GM23338 (cell line): Measurements from ENCODE around the gene ZCCHC12. TPM values are rescaled to one million over a fixed set of nuclear protein-coding genes. Genes with fewer than 3 reads are reported as not detected.

ENCODE experiments used
- ATAC-seq: fragments of 200-7000 bp; cut with Tn5 transposase; 3 replicates; pipeline ENCODE4 v1.9.1; 2020
- DNase-seq: peaks from one replicate; pipeline ENCODE4 v3.0.0-alpha.2; 2015; ENCODE audit warnings: low spot score
- H2AFZ ChIP-seq: fragments of 200-600 bp; sonication (generic); 2 replicates; pipeline ENCODE4 v1.8.0; 2016; ENCODE audit warnings: antibody characterized with exemption, mild to moderate bottlenecking, moderate library complexity
- H3F3A ChIP-seq: fragments of 200-600 bp; sonication (generic); replicated peaks from 2 replicates; pipeline ENCODE4 v1.8.0; 2017; ENCODE audit warnings: antibody characterized with exemption, mixed run types, low read depth
- H3K27ac ChIP-seq: fragments of 200-600 bp; sonication (generic); 2 replicates; pipeline ENCODE4 v1.6.1; 2016; ENCODE audit warnings: low read depth
- H3K27me3 ChIP-seq: fragments of 200-600 bp; sonication (generic); 2 replicates; pipeline ENCODE4 v1.8.0; 2016; ENCODE audit warnings: mild to moderate bottlenecking, mixed run types, moderate library complexity; ENCODE audit not compliant: insufficient read depth
- H3K36me3 ChIP-seq: fragments of 200-600 bp; sonication (generic); 2 replicates; pipeline ENCODE4 v1.8.0; 2016; ENCODE audit warnings: mild to moderate bottlenecking; ENCODE audit not compliant: insufficient read depth
- H3K4me1 ChIP-seq: fragments of 200-600 bp; sonication (generic); 2 replicates; pipeline ENCODE4 v1.8.0; 2016; ENCODE audit warnings: mild to moderate bottlenecking, moderate library complexity; ENCODE audit not compliant: insufficient read depth
- H3K4me2 ChIP-seq: fragments of 200-600 bp; sonication (generic); 2 replicates; pipeline ENCODE4 v1.7.1; 2017; ENCODE audit warnings: mixed run types
- H3K4me3 ChIP-seq: fragments of 200-600 bp; sonication (generic); 2 replicates; pipeline ENCODE4 v1.6.1; 2016; ENCODE audit warnings: mixed run types
- H3K79me2 ChIP-seq: fragments of 200-600 bp; sonication (generic); replicated peaks from 2 replicates; pipeline ENCODE4 v1.8.0; 2017; ENCODE audit warnings: mild to moderate bottlenecking; ENCODE audit not compliant: insufficient read depth
- H3K9me2 ChIP-seq: fragments of 200-600 bp; sonication (generic); 2 replicates; pipeline ENCODE4 v1.8.0; 2017; ENCODE audit not compliant: insufficient read depth
- H4K20me1 ChIP-seq: fragments of 200-600 bp; sonication (generic); replicated peaks from 2 replicates; pipeline ENCODE4 v1.8.0; 2017; ENCODE audit warnings: mild to moderate bottlenecking; ENCODE audit not compliant: insufficient read depth
- H3K27ac Mint-ChIP-seq: 2 replicates; pipeline ENCODE4 v1.8.0; 2020; ENCODE audit warnings: inconsistent platforms, mild to moderate bottlenecking, moderate library complexity, mixed read lengths
- H3K27me3 Mint-ChIP-seq: 3 replicates; pipeline ENCODE4 v1.8.0; 2022; ENCODE audit warnings: low read depth, mild to moderate bottlenecking, moderate library complexity, mixed read lengths, inconsistent platforms; ENCODE audit not compliant: insufficient read depth, poor library complexity
- H3K36me3 Mint-ChIP-seq: 3 replicates; pipeline ENCODE4 v1.8.0; 2021; ENCODE audit warnings: low read depth, mild to moderate bottlenecking, inconsistent platforms, moderate library complexity, mixed read lengths
- H3K4me1 Mint-ChIP-seq: 3 replicates; pipeline ENCODE4 v1.8.0; 2020; ENCODE audit warnings: mild to moderate bottlenecking, inconsistent platforms, mixed read lengths
- H3K4me3 Mint-ChIP-seq: 3 replicates; pipeline ENCODE4 v1.8.0; 2021; ENCODE audit warnings: moderate library complexity, mild to moderate bottlenecking, inconsistent platforms, mixed read lengths
- H3K9me3 Mint-ChIP-seq: 3 replicates; pipeline ENCODE4 v1.8.0; 2020; ENCODE audit warnings: moderate library complexity, mild to moderate bottlenecking, inconsistent platforms, mixed read lengths
- CREB1 ChIP-seq: fragments of 250-450 bp; sonication (Bioruptor Pico); IDR thresholded peaks from 2 replicates; pipeline ENCODE4 v1.5.0; 2020; ENCODE audit warnings: low read depth, mild to moderate bottlenecking, moderate library complexity
- CTCF ChIP-seq, 2 experiments: fragments of 200-600 bp in 1 of 2; sonication (generic) in 1 of 2; conservative IDR thresholded peaks; 2 replicates each; pipeline versions ENCODE4 v1.5.1 to v1.6.1; 2016 to 2017; ENCODE audit warnings: antibody characterized with exemption in 2 of 2, low read depth in 2 of 2, mild to moderate bottlenecking in 2 of 2, moderate library complexity in 1 of 2
- EZH2 ChIP-seq: fragments of 200-600 bp; sonication (generic); IDR thresholded peaks from one replicate; pipeline ENCODE4 v1.8.0; 2017; ENCODE audit warnings: antibody characterized with exemption, mild to moderate bottlenecking, low read depth; ENCODE audit not compliant: unreplicated experiment
- EZH2phosphoT487 ChIP-seq: fragments of 200-600 bp; sonication (generic); IDR thresholded peaks from one replicate; pipeline ENCODE4 v1.8.1; 2018; ENCODE audit warnings: antibody characterized with exemption; ENCODE audit not compliant: unreplicated experiment
- JUNB ChIP-seq: IDR thresholded peaks from one replicate; pipeline ENCODE4 v1.6.1; 2016; ENCODE audit warnings: antibody characterized with exemption; ENCODE audit not compliant: unreplicated experiment
- NANOG ChIP-seq: IDR thresholded peaks from 2 replicates; pipeline ENCODE4 v1.6.1; 2016; ENCODE audit warnings: antibody characterized with exemption, borderline replicate concordance
- POLR2AphosphoS5 ChIP-seq: IDR thresholded peaks from 2 replicates; pipeline ENCODE4 v1.6.1; 2016; ENCODE audit warnings: antibody characterized with exemption, low read depth
- REST ChIP-seq: IDR thresholded peaks from one replicate; pipeline ENCODE4 v1.6.1; 2018; ENCODE audit warnings: antibody characterized with exemption; ENCODE audit not compliant: unreplicated experiment
- STAT1 ChIP-seq: IDR thresholded peaks from one replicate; pipeline ENCODE4 v1.6.1; 2016; ENCODE audit warnings: antibody characterized with exemption; ENCODE audit not compliant: unreplicated experiment
- ZNF114 ChIP-seq: fragments of 250-450 bp; sonication (Bioruptor Pico); IDR thresholded peaks from 2 replicates; pipeline ENCODE4 v1.5.0; 2020; ENCODE audit warnings: mild to moderate bottlenecking, moderate library complexity
- ZNF331 ChIP-seq: fragments of 250-450 bp; sonication (Bioruptor Pico); IDR thresholded peaks from 2 replicates; pipeline ENCODE4 v1.5.0; 2020; ENCODE audit warnings: low read depth, mild to moderate bottlenecking, moderate library complexity
- ZNF462 ChIP-seq: fragments of 250-450 bp; sonication (Bioruptor Pico); IDR thresholded peaks from 2 replicates; pipeline ENCODE4 v1.5.0; 2020; ENCODE audit warnings: mild to moderate bottlenecking, moderate library complexity
- polyA plus RNA-seq: library from polyadenylated mRNA; unstranded; fragments of >200 nt; fragmentation: Nextera tagmentation; extraction: Ambion mirVana; gene quantifications from 2 replicates; pipeline ENCODE4 v1.2.1, GENCODE V29; 2016
- total RNA-seq: library from RNA; depleted of rRNA; stranded (reverse); fragments of >200 nt; shearing (Covaris generic); gene quantifications from 2 replicates; pipeline ENCODE4 v1.2.3, GENCODE V29; 2014

Gene ZCCHC12
- total and polyA plus RNA-seq, 2 experiments from 2014 or later = 0.32 to 0.38 TPM

- TF ChIP-seq CTCF (conservative IDR thresholded peaks at IDR 0.05; ENCODE audit: low read depth in 2 of 2) (no peak), JUNB (no peak), ZNF331 (CRISPR knock-in tag) (no peak), STAT1 (no peak)
These were observed 44.0 kb upstream of the ZCCHC12 start (continued) for GRCh38 chrX:118779581-118779980.

GRCh38 chrX:118780509-118780908 lies 43.1 kb upstream of the ZCCHC12 start:
- no peak for ATAC-seq
- H3K4me2 ChIP-seq = no peak overlapping the region
- H3F3A ChIP-seq = no peaks in the 10 kb centered on the region
- TF ChIP-seq EZH2 = no peak
- no peak for TF ChIP-seq JUNB
- no peak for TF ChIP-seq ZNF331 (CRISPR knock-in tag)
- no peak for TF ChIP-seq ZNF114 (CRISPR knock-in tag)
- TF ChIP-seq POLR2AphosphoS5 = no peak
- no peak for TF ChIP-seq ZNF462 (CRISPR knock-in tag)
- no peak for TF ChIP-seq CTCF (conservative IDR thresholded peaks at IDR 0.05; ENCODE audit: low read depth in 2 of 2)
- TF ChIP-seq EZH2phosphoT487 = no peak
- no peak for TF ChIP-seq NANOG
- TF ChIP-seq CREB1 (CRISPR knock-in tag) = no peak
- no peak for TF ChIP-seq REST

More at GRCh38 chrX:118780509-118780908, 43.1 kb upstream of the ZCCHC12 start:
- Mint-ChIP-seq H3K4me1 (no peaks in the 10 kb centered on the region), H3K27ac (no peak overlapping the region), H3K27me3 (no peaks in the 10 kb centered on the region), H3K36me3 (no peaks in the 10 kb centered on the region), H3K9me3 (no peaks in the 10 kb centered on the region), H3K4me3 (no peak overlapping the region)
- Histone ChIP-seq H3K9me2 (no peaks in the 10 kb centered on the region), H3K27me3 (no peaks in the 10 kb centered on the region), H2AFZ (no peak overlapping the region), H3K36me3 (no peaks in the 10 kb centered on the region), H3K27ac (no peak overlapping the region), H4K20me1 (no peaks in the 10 kb centered on the region), H3K4me1 (no peaks in the 10 kb centered on the region), H3K79me2 (no peaks in the 10 kb centered on the region), H3K4me3 (no peak overlapping the region)
- DNase-seq = no peak
